Measurements from ENCODE around the gene GPC1. TPM values are rescaled to one million over a fixed set of nuclear protein-coding genes. Genes with fewer than 3 reads are reported as not detected.

Gene GPC1
- total and polyA plus RNA-seq, 2 experiments from 2014 or later: 71.4 to 142 TPM

DNA sequence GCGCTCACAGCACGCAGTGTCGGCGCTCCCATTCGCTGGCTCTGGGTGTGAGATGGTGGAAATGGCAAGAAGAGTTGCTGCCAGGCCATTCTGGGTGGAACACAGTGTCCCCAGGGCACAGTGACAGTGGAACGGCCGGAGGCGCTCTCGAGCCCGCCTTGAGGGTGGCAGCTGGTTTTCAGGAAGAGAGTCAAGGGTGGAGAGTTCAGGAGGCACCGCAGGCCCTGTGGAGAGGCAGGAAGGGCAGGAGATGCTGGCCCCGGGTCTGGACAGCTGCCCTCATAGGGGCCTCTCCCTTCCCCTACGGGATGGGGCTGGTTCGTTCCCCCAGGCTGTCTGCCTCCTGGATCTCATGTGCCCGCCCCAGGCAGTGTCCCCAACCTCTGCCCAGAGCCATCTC, 12.5 kb downstream of the GPC1 start:
- Histone ChIP-seq H2AFZ (no peak overlapping the region), H4K20me1 (ENCODE audit: insufficient read depth, poor library complexity, severe bottlenecking) (peaks cover 80% of the 10 kb centered on the region)

DNA sequence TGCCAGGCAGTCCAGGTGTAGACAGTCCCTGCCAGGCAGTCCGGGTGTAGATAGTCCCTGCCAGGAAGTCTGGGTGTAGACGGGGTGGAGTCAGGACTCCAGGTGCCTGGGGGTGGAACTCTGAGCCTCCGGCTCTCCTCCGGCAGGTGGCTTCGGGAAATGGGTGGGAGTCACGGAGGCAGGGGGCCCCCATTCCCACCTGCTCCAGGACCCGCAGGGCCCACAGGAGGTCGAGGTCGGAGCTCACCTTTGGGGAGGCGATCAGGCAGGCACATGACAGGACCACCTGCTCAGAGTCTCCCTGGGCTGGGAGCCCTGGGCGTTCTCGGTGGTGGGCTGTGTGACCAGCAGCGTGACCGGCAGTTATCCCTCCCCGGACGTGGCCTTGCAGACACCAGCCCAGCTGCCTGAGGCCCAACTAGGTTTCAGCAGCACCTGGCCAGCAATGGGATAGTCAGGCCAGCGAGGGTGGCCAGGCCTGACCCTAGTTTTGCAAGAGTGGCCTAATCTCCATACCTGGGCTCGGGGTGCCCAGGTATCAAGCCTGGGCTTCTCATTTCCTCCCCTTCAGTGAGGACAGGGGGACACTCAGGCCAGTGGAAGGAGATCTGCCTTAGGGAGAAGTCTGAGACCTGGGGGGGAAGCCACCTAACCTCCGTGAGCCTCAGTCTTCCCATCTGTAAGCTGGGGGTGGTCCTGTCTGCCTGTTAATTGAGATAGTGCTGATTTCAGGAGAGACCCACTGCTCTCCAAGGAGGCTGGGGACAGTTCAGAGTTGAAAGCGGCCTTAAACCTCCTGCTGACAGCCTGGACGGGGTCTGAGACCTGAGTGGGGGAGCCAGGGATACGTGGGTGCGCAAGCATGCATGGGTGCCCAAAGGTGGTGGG, 13.2 kb downstream of the GPC1 start:
- H3K4me2 ChIP-seq: no peak overlapping the region
- no peaks in the 10 kb centered on the region for H3K9me2 ChIP-seq (replicated peaks; ENCODE audit: insufficient read depth)
- H3K27ac ChIP-seq: no peak overlapping the region
- peaks cover 75% of the 10 kb centered on the region for H4K20me1 ChIP-seq (ENCODE audit: insufficient read depth, poor library complexity, severe bottlenecking)
- H3K9me3 ChIP-seq (ENCODE audit: low read depth): no peaks in the 10 kb centered on the region
- no peak for TF ChIP-seq EZH2phosphoT487 (IDR thresholded peaks at IDR 0.05; ENCODE audit: low read depth, severe bottlenecking, unreplicated experiment)
- TF ChIP-seq, protein P1, sequence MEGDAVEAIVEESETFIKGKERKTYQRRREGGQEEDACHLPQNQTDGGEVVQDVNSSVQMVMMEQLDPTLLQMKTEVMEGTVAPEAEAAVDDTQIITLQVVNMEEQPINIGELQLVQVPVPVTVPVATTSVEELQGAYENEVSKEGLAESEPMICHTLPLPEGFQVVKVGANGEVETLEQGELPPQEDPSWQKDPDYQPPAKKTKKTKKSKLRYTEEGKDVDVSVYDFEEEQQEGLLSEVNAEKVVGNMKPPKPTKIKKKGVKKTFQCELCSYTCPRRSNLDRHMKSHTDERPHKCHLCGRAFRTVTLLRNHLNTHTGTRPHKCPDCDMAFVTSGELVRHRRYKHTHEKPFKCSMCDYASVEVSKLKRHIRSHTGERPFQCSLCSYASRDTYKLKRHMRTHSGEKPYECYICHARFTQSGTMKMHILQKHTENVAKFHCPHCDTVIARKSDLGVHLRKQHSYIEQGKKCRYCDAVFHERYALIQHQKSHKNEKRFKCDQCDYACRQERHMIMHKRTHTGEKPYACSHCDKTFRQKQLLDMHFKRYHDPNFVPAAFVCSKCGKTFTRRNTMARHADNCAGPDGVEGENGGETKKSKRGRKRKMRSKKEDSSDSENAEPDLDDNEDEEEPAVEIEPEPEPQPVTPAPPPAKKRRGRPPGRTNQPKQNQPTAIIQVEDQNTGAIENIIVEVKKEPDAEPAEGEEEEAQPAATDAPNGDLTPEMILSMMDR (IDR thresholded peaks at IDR 0.05; ENCODE audit: poor library complexity): no peak
- no peak for TF ChIP-seq EZH2 (IDR thresholded peaks at IDR 0.05; ENCODE audit: borderline replicate concordance)
- H3K36me3 ChIP-seq (replicated peaks; ENCODE audit: insufficient read depth, low read depth): no peaks in the 10 kb centered on the region
- H3K79me2 ChIP-seq: peaks cover 32% of the 10 kb centered on the region
- WGBS (ENCODE audit: low lambda C conversion rate, missing lambda C conversion rate): 91% methylated on average over 23 of the region's 23 CpGs
- peaks cover 12% of the 10 kb centered on the region for H3K4me1 ChIP-seq (ENCODE audit: insufficient read depth)
- no peak overlapping the region for H2AFZ ChIP-seq
- H3K4me3 ChIP-seq: no peak overlapping the region
- DNase-seq (ENCODE audit: low spot score): no peak
- no peaks in the 10 kb centered on the region for H3K27me3 ChIP-seq

More for the DNA sequence above, 12.5 kb downstream of the GPC1 start:
- Histone ChIP-seq H3K4me2 (no peak overlapping the region), H3K36me3 (replicated peaks; ENCODE audit: insufficient read depth, low read depth) (no peaks in the 10 kb centered on the region), H3K9me2 (replicated peaks; ENCODE audit: insufficient read depth) (no peaks in the 10 kb centered on the region), H3K4me3 (no peak overlapping the region), H3K79me2 (peaks cover 32% of the 10 kb centered on the region), H3K27me3 (no peaks in the 10 kb centered on the region), H3K4me1 (ENCODE audit: insufficient read depth) (peaks cover 12% of the 10 kb centered on the region), H3K9me3 (ENCODE audit: low read depth) (no peaks in the 10 kb centered on the region), H3K27ac (no peak overlapping the region)
- 92% methylated on average over 15 of the region's 15 CpGs for WGBS (ENCODE audit: low lambda C conversion rate, missing lambda C conversion rate)
- no peak for DNase-seq (ENCODE audit: low spot score)
- no peak for TF ChIP-seq EZH2phosphoT487 (IDR thresholded peaks at IDR 0.05; ENCODE audit: low read depth, severe bottlenecking, unreplicated experiment)
- TF ChIP-seq EZH2 (IDR thresholded peaks at IDR 0.05; ENCODE audit: borderline replicate concordance): no peak
- TF ChIP-seq, protein P1 (IDR thresholded peaks at IDR 0.05; ENCODE audit: poor library complexity): no peak

GRCh38 chr2:240449764-240450531, 14.5 kb downstream of the GPC1 start:
- WGBS (ENCODE audit: low lambda C conversion rate, missing lambda C conversion rate): 72% methylated on average over 22 of the region's 22 CpGs

More at GRCh38 chr2:240449764-240450531, 14.5 kb downstream of the GPC1 start:
- Histone ChIP-seq H3K9me2 (replicated peaks; ENCODE audit: insufficient read depth) (no peaks in the 10 kb centered on the region), H4K20me1 (ENCODE audit: insufficient read depth, poor library complexity, severe bottlenecking) (peaks cover 81% of the 10 kb centered on the region), H2AFZ (no peak overlapping the region), H3K4me2 (no peak overlapping the region), H3K27ac (no peak overlapping the region), H3K27me3 (peaks cover 5% of the 10 kb centered on the region), H3K4me3 (no peak overlapping the region), H3K4me1 (ENCODE audit: insufficient read depth) (peaks cover 17% of the 10 kb centered on the region), H3K79me2 (peaks cover 32% of the 10 kb centered on the region), H3K36me3 (replicated peaks; ENCODE audit: insufficient read depth, low read depth) (no peaks in the 10 kb centered on the region), H3K9me3 (ENCODE audit: low read depth) (no peaks in the 10 kb centered on the region)
- TF ChIP-seq, protein P1 (IDR thresholded peaks at IDR 0.05; ENCODE audit: poor library complexity): no peak
- no peak for TF ChIP-seq EZH2 (IDR thresholded peaks at IDR 0.05; ENCODE audit: borderline replicate concordance)
- no peak for TF ChIP-seq EZH2phosphoT487 (IDR thresholded peaks at IDR 0.05; ENCODE audit: low read depth, severe bottlenecking, unreplicated experiment)
- no peak for DNase-seq (ENCODE audit: low spot score)
